GM19023 (cell line): Measurements from ENCODE around the gene LFNG.
A peak's percentile ranks its signal among the peaks of the same experiment; 100 is the strongest.
"Not testable (repeated sequence)": the region's sequence is repeated elsewhere in the genome, so short reads cannot be mapped to it uniquely, and the experiment has no call there.

ENCODE experiments used
- ATAC-seq: cut with Tn5 transposase; IDR thresholded peaks from one replicate; pipeline ENCODE4 v1.9.1; 2021; ENCODE audit warnings: mild to moderate bottlenecking, moderate library complexity; ENCODE audit not compliant: unreplicated experiment

LFNG gene

DNA sequence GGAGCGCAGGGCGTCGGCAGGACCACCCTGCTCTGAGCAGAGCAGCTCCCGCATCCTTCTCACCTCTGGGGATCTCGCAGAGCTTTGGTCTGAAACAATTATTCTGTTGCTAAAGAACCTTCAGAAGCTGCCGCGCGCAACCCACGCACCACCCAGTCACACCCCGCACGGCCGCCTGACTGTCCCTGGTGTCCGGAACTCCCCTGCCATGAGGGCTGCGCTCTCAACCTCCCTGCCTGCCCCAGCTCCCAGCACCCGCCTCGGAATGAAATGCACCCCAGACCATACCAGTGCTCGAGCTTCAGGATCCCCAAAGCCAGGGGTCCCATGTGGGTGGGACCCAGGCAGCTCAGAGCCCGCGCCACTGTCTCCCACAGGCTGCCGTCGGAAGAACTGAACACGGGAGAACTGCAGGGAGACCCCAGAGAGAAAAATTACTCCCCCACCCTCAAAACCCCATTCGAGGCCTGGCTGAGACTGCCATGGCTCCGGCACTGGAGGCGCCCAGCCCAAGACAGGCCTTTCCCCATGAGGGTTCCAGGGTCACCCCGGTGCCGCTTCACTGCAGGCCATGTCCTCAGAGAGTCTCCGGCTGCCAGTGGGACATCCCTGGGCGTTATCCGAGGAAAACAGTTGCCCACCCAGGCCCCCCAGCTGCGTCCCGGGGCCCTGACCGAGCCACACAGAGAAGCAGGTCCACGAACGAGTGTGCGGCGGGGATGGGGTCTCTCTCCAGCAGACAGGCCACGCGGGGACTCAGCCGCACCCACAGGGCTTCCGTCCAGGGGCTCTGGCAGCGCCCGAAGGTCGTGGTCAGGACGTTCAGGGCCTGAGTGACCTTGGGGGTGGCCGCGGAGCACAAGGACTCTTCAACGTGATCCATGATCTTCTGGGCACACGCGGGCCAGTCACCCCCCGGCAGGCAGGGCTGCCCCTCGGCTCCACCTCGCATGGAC, 23.6 kb downstream of the LFNG start:
- ATAC-seq: no peak

DNA sequence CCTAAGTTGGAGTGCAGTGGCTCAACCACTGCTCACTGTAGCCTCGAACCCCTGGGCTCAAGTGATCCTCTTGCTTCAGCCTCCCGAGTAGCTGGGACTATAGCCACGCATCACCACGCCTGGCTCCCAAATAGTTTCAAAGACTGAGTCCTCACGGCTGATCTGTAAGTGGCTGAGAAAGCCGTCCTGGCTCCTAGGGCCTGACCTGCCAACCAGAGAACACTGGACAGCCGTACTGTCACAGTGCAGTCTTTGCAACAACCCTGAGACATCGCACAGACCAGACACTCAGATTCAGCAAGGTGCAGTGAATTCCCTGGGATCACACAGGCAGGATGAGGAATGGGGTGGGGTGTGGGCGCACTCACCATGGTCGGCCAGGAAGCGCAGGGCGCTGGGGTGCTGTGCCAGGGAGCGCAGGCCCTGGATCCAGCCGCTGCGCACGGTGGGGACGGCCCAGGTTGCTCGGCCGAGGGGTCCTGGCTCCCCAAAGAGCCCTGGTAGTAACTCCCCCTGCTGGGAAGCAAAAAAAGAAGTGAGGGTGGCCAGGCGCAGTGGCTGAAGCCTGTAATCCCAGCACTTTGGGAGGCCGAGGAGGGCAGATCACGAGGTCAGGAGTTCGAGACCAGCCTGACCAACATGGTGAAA, 25.1 kb downstream of the LFNG start:
- ATAC-seq: no peak

DNA sequence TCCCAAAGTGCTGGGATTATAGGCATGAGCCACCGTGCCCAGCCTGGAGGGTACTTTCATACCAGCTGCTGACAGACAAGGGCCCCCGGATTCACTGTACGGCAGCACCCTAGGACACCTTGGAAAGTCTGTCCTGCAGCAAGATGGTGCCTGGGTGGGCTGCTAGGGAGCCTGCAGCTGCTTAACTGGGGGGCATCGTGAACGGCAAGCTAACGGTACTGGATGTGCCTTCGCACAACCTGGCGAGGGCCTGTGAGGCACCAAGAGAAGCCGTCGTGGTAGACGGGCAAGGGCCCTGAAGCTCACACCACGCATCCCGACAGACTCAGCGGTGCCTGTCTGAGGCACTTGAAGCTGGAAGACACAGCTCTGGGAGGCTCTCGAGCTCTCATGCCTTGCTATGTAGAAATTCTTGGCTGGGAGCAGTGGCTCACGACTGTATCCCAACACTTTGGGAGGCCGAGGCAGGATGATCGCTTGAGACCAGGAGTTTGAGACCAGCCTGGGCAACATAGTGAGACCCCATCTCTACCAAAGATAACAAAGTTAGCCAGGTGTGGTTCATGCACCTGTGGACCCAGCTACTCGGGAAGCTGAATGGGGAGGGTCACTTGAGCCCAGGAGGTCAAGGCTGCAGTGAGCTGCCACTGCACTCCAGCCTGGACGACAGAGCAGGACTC, 26.3 kb downstream of the LFNG start:
- ATAC-seq: no peak

DNA sequence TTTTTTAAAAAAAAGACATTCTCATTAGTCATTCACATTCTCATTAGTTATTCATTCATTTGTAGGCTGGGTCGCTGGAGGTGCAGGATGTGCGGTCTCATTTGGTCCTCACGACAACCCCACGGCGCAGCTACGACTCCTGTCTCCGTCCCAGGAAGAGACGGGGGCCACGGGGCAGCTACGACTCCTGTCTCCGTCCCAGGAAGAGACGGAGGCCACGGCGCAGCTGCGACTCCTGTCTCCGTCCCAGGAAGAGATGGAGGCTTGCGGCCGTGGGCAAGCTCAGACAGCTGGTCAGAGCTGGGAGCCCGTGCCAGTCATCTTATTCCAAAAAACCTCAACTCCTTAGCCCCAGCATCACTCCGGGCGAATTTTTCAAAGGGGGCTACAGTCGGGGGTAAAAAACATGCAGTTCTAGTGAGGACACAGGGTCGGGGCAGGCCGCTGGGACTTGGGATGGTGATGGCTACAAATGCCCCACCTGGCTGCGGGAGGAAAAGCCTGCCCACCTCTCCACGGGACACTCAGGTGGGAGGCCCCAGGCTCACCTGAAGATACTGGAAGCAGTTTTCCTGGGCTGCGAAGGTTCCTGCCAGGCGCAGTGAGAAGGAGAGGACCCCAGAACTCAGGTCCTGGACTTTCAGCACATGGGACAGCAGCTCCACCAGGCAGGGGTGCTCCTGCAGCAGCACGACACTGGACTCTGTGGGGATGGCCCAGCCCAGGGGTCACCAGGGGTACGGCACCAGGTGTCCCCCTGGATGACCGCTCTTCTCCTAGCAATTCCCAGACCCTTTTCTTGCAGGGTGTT, 27.4 kb downstream of the LFNG start:
- no peak for ATAC-seq

DNA sequence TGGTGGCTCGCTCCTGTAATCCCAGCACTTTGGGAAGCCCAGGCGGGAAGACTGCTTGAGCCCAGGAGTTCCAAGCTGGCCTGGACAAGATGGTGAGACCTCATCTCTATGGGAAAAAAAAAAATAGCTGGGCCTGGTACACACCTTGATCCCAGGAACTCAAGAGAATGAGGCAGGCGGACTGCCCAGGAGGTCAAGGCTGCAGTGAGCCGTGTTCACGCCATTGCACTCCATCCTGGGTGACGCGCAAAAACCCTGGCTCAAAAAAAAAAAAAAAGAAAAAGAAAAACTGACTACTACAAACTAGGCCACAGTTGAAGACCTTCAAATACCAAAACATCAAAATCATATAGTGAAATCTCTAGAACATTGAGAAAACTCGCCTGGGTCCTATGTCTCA, 31.8 kb downstream of the LFNG start:
- ATAC-seq: no peak

DNA sequence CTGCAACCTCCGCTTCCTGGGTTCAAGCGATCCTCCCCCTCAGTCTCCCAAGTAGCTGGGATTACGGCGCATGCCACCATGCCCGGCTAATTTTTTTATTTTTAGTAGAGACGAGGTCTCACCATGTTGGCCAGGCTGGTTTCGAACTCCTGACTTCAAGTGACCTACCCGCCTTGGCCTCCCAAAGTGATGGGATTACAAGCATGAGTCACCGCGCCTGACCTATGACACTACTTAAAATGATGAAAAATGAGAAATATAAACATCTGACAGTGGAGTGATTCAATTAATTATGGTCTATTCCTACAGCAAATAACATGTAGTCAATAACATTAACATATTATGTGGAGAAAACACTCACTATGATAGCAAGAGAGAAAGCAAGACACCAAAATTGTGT, 33.5 kb downstream of the LFNG start:
- ATAC-seq: no peak

DNA sequence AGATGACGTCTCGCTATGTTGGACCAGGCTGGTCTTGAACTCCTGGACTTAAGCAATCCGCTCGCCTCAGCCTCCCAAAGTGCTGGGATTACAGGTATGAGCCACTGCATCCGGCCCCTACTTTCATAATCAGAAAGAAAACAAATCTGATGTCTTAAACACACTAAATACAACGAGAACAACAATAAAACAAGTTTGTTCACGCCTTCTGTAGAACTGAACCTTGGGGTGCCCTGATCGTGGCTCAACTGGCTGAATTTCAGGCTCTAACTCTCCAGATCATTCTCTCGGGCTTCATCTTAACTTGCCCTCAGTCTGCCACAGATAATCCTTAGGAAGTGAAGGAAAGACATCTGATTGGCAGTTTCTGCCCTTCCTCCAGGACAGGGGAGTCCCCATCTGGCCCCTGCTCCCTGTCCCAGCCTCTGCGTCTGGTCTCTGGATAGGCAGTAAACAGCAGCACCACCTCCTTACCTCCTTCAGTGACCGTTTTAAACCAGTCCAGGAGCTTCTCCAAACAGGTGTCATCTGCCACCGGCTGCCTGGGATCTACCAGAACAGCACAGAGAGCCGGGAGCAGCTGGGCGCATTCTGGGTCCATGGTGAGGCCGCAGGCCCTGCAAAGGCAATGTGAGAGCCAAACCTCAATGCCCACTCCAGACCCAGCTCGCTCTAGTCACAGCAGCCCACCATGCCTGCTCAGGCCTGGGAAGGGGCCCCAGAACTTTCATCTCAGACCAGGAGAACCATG, 34.4 kb downstream of the LFNG start:
- no peak for ATAC-seq

DNA sequence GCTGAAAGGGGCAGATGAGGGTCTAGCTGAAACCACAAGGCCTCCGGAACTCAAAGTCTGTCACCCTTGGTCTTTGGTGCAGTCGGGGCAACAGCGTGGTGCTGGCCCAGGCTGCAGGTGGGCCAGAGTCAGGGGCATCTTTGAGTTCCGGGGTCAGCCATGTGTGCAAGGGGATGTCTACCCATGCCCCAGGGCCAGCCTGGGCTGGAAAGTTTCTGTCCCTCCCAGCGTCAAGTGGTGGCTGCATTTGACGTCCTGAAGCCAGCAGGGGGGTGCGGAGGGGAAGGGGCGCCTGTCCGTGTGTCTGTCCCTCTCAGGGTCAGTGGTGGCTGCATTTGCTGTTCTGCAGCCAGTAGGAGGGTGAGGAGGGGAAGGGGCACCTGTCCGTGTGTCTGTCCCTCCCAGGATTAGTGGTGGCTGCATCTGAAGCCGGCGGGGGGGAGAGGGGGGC, 35.1 kb downstream of the LFNG start:
- ATAC-seq: no peak

DNA sequence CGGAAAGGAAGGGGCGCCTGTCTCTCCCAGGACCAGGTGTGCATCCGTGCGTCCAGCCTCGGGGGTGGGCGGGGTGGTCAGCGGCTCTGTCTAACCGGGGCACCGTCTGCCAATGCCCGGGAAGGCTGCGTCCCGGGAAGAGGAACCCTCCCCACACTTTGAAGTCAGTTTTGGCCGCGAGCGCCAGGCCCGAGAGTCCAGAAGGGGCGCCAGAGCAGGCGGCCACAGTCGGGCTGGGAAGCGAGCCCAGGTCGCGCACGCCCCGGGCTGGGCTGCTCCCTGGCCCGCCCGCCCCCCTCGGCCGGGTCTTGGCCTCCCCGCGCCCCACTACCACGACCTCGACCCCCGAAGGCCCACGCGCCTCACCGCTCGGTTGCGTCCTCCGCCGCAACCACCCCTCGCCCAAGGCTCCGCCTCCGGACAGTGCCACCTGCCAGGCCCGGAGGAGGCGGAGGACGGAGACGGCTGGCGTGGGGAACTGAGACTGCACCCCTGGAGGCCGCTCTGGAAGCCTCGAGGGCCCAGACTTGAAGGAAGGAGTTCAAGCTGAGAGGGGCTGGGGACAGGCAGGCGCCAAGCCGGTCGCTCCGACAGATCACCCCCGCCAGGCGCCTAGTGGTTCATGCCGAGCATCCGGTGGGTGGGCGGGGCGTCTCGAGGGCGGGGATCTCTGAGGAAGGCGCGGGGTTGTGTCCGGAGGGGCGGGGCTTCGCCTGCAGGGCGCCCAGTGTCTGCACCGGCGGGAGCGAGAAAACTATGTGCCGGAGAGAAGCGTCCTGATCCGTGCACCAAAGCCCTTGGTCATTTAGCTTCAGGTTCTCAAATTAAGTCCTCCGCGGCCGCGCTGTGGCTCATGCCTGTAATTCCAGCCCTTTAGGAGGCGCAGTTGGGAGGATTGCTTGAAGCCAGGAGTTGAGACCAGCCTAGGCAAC, 35.8 kb downstream of the LFNG start, which contains the start of gene BRAT1:
TSS of gene BRAT1 (minus strand) at position 404 of the 932 bp plus-strand sequence. CDS start 1,093 bp downstream, outside the sequence.
- ATAC-seq: peak; percentile 74

DNA sequence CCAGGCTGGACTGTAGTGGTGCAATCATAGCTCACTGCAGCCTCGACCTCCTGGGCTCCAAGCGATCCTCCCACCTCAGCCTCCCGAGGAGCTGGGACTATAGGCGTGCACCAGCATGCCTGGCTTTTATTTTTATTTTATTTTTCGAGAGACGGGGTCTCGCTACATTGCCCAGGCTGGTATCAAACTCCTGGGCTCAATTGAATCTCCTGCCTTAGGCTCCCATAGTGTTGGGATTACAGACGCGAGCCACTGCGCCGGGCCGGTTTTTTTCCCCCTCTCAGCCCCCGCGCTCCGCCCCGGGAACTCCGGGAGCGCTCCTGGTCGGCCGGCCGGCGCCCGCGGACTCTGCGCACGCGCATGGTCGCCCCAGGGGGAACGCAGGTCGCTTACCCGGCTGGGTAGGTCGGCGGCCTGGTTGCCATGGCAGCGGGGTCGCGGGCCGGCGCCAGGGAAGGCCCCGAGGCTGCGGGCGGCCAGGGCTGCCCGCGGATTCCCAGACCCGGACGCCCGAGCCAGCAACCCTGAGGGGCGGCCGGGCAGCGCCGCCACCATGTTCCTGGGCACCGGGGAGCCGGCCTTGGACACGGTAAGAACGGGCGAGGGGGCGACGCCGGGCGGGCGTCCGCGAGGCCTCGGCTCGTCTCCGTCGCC, 39.2 kb downstream of the LFNG start, which contains the start of gene IQCE:
TSS of gene IQCE (plus strand) at position 351 of the 654 bp plus-strand sequence. CDS start at position 554, 203 bp downstream.
- peak; percentile 43 for ATAC-seq

DNA sequence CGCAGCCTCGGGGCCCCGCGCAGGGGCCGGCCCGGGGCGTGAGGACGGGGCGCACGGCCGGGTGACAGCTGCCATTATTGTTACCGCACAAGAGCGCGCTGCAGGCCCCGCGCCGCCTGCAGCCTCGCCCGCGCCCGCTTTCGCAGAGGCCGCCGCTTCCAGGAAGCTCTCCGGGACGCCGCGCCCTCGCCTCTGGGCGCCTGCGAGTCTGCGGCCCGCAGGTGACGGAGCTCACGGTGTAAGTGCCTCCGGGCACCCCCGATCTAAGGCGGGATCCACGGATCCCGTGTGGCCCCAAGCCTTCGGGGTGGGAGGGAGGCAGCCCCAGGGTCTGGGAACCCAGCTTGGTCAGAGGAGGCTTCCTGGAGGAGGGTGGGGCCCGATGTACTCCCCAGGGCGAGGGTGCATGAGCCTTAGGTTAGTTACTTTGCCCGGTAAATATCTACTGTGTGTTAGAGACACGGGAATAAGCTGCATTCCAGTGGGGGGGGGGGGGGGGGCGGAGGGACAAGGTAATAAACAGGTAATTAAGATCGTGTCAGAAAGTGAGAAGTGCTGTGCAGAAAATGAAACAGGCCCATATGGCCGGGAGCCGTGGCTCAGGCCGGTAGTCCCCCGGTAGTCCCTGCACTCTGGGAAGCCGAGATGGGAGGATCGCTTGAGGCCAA, 39.8 kb downstream of the LFNG start:
- ATAC-seq: peak; percentile 1

DNA sequence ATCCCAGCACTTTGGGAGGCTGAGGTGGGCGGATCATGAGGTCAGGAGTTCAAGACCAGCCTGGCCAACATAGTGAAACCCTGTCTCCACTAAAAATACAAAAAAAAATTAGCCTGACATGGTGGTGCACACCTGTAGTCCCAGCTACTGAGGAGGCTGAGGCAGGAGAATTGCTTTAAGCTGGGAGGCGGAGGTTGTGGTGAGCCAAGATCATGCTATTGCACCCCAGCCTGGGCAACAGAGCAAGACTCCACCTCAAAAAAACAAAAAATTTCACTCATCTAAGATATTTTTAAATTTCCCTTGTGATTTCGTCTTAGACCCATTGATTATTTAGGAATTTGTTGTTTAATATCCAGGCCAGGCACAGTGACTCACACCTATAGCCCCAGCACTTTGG, 44.4 kb downstream of the LFNG start:
- not testable (repeated sequence) for ATAC-seq

DNA sequence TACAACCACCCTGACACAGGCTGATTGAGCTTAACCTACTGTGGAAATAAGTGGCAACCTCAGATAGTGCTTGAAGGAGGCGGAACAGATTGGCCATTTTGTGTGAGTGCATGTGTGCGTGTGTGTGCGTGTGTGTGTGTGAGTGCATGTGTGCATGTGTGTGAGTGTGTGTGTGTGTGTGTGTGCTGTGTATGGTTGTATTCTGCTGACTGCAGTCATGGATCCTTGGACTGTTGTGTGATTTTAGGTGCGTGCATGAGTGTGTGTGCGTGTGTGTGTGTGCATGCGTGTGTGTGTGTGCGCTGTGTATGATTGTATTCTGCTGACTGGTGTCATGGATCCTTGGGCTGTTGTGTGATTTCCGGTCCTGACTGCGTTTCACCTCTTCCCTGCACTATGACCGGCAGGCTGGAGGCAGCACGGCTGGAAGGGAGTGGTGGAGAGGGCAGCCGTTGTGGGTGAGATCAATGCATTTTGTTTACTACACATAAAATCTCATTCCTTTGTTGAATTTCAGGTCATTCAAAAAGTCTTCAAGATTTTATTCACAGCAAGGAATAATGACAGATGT, 45.5 kb downstream of the LFNG start:
- ATAC-seq: no peak

DNA sequence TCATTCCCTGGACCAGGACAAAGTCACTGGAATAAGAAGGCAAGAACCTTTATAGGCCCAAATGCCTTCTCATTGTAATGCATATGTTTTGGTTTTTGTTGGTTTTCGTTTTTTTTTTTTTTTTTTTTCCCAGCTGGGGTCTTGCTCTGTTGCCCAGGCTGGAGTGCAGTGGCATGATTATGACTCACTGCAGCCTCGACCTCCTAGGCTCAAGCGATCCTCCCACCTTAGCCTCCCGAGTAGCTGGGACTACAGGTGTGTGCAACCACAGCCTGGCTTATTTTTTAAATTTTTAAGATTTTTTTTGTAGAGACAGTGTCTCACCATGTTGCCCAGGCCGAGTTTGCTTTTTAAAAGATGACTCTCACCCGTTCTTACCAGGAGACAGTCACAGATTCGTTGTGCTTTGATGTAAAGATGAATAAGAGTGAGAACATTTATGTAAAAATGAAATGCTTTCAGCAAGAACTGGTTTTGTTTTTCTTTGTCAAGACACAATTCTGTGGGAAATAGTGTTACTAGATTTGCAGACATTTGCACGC, 46.8 kb downstream of the LFNG start:
- ATAC-seq: peak; percentile 33

DNA sequence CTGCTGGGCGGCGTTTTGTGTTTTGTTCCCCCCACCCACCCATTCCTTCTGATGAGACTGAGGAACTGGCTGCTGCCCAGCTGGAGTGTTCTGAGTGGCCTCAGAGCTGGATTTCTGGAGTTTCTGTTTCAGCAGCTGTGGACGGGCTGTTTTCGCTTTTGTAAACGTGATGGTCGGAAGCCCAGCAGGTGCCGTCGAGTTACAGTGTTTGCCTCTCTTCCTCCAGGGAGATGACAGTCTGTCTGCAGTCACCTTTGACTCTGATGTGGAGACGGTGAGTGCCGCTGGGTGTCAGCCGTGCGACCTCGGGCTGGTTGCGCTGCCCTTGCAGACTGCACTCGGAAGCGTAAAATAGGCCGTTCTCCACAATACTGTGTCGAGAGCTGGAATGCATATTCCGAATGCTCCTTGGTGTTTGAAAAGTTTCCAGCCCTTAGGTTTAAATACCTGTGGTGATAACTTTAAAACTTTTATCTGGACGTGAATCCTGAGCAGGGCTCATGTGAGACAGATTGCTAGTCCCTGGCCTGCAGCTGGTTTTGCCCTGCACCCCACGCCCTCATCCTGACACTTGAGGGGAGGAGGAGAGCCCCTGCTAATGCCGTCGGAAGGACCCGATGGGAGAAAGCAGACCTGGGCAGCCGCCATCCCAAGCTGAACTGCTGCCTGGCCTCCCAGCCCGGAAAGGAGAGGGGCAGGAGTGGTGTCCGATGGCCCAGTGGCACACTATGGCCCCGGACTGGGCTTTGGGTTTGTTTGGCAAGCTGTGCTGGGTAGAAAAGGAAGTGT, 47.5 kb downstream of the LFNG start:
- ATAC-seq: peak; percentile 84

DNA sequence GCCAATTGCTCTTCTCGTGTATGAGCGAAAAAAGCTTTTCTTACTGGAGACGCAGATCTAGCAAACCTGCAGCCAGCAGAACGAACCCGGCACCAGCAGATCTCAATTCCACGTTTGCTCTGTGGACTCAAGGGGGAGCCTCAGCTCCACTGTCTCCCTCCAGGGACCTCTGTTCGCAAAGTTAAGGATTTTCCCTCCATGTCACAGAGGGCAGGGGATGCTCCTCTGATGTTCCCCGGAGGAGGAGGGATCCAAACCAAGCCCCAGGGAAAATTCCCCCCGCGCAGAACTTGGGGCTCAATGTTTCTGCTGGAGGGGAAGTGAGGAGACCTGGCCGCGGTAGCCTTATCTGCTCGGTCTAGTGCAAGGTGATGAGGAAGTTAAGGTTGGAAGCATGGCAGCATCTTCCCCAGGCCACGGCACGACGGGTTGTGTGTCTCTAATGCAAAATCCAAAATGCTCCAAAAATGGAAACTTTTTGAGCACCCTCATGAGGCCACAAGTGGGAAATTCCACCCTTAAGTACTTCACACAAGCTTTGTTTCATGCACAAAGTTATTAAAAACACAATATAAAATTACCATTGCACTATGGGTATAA, 48.2 kb downstream of the LFNG start:
- no peak for ATAC-seq
